Thyroid gland (tissue), 4 donors: Measurements from ENCODE around the gene C6orf15. TPM values are rescaled to one million over a fixed set of nuclear protein-coding genes. Genes with fewer than 3 reads are reported as not detected.

ENCODE experiments used
- DNase-seq, 2 donors: peaks; one replicate each; pipeline ENCODE4 v3.0.0-alpha.2; 2019
- H3K27ac ChIP-seq, 3 donors: fragments of 200-600 bp; sonication (generic); 1 replicate in 2 of 3; 2 replicates in 1 of 3; pipeline ENCODE4 v1.5.1; 2016 to 2019; ENCODE audit warnings: mild to moderate bottlenecking in 1 of 3, moderate library complexity in 1 of 3
- H3K27me3 ChIP-seq: fragments of 200-600 bp; sonication (generic); one replicate; pipeline ENCODE4 v1.5.1; 2019
- H3K36me3 ChIP-seq, 2 donors: fragments of 200-600 bp; sonication (generic); one replicate each; pipeline ENCODE4 v1.5.1; 2016 to 2019
- H3K4me1 ChIP-seq, 2 donors: fragments of 200-600 bp; sonication (generic); one replicate each; pipeline ENCODE4 v1.5.1; 2017 to 2019
- H3K4me3 ChIP-seq, 3 donors: fragments of 200-600 bp; sonication (generic); replicated peaks in 1 of 3; 1 replicate in 2 of 3; 2 replicates in 1 of 3; pipeline ENCODE4 v1.5.1; 2016; ENCODE audit warnings: mild to moderate bottlenecking in 1 of 3
- H3K9me3 ChIP-seq: fragments of 200-600 bp; sonication (generic); one replicate; pipeline ENCODE4 v1.5.1; 2017
- POLR2A ChIP-seq, 2 donors: fragments of 450-650 bp; IDR thresholded peaks; one replicate each; pipeline ENCODE4 v1.6.1; 2017; ENCODE audit warnings: antibody characterized with exemption in 2 of 2, mild to moderate bottlenecking in 2 of 2, moderate library complexity in 1 of 2
- WGBS, 2 donors: methylation state at CpG; one replicate each; pipeline ENCODE4 v1.1.5; 2017; 5-methylcytosine and 5-hydroxymethylcytosine counted together
- intact Hi-C: fragments of 100-400 bp; cut with DNase I; formaldehyde crosslinking; loops from one replicate; pipeline ENCODE4 v1.15.1; 2023
- total RNA-seq, 4 donors: library from RNA; depleted of rRNA; stranded (reverse); fragments of >200 nt; gene quantifications; one replicate each; pipeline ENCODE4 v1.2.3, GENCODE V29; 2016
- TF ChIP-seq, protein P1 (sequence below), 6 experiments: fragments of 200-600 bp in 3 of 6; fragments of 450-650 bp in 3 of 6; sonication (generic) in 3 of 6; IDR thresholded peaks; one replicate each; pipeline ENCODE4 v1.5.1; 2016 to 2019; ENCODE audit warnings: antibody characterized with exemption in 6 of 6, mild to moderate bottlenecking in 2 of 6, inconsistent platforms in 1 of 6, moderate library complexity in 1 of 6

C6orf15 gene
- total RNA-seq, 4 donors from 2014 or later = not detected

DNA sequence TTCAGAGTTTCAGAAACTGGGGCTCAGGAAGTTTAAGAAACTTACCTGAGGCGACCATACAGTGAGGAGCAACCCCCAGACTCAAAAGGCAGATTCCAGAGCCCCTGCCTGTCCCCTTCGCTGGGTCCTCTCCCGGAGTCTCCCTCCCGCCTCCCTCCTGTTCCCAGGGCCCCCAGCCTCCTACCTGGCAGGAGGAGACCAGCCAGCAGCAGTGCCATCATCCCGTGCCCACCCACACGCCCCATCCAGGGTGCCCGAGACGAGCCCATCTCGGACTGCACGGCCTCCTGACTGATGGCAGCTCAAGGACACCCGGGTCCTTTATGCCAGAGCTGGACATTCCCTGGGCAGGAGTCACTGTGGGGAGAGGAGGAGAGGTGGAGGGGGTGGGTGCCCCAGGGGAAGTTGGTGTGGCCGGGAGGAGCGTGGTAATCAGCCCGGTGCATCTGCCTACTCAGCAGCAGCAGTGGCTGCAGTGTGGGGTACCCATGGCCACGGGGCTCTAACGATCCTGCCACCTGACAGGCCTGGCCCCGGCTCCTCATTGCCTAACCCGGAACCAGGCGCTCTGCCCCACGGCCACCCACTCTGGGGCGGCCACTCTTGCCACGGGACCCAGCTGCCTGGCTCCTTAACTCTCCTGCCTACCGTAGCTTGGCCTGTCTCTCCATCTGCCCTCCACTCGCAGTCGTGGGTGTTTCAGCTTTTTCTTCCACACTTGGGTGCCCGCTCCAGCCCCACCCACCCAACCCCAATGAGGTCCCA, 8.0 kb upstream of the C6orf15 start, which contains the start of gene CDSN:
CDSN (minus strand) TSS at position 296 of the 765 bp plus-strand sequence; CDS start at position 269, 27 bp downstream.
- no peaks in the 10 kb centered on the region for H3K27me3 ChIP-seq
- intact Hi-C loops = no loop called here
- DNase-seq = no peak
- no peaks in the 10 kb centered on the region for H3K9me3 ChIP-seq
- no peak within 1 kb of the TSS for H3K4me3 ChIP-seq
- WGBS, 2 donors = 76 to 79% methylated on average over 14 to 21 of the region's 26 CpGs
- TF ChIP-seq, protein P1, sequence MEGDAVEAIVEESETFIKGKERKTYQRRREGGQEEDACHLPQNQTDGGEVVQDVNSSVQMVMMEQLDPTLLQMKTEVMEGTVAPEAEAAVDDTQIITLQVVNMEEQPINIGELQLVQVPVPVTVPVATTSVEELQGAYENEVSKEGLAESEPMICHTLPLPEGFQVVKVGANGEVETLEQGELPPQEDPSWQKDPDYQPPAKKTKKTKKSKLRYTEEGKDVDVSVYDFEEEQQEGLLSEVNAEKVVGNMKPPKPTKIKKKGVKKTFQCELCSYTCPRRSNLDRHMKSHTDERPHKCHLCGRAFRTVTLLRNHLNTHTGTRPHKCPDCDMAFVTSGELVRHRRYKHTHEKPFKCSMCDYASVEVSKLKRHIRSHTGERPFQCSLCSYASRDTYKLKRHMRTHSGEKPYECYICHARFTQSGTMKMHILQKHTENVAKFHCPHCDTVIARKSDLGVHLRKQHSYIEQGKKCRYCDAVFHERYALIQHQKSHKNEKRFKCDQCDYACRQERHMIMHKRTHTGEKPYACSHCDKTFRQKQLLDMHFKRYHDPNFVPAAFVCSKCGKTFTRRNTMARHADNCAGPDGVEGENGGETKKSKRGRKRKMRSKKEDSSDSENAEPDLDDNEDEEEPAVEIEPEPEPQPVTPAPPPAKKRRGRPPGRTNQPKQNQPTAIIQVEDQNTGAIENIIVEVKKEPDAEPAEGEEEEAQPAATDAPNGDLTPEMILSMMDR (IDR thresholded peaks at IDR 0.05) = no peak
- no peak within 1 kb of the TSS for H3K27ac ChIP-seq
- H3K4me1 ChIP-seq = peaks cover 11 to 55% of the 10 kb centered on the region in 2 donors
- no peaks in the 10 kb centered on the region for H3K36me3 ChIP-seq

- TF ChIP-seq, protein P1 (IDR thresholded peaks at IDR 0.05) = no peak
- no peak for TF ChIP-seq POLR2A (IDR thresholded peaks at IDR 0.05)
- Histone ChIP-seq H3K4me3 (no peak overlapping the region), H3K9me3 (no peaks in the 10 kb centered on the region), H3K36me3 (no peaks in the 10 kb centered on the region), H3K27me3 (no peaks in the 10 kb centered on the region), H3K4me1 (peaks cover 23 to 57% of the 10 kb centered on the region in 2 donors), H3K27ac (no peak overlapping the region)
- intact Hi-C loops = no loop called here
- 88 to 93% methylated on average over 6 to 7 of the region's 7 CpGs for WGBS, 2 donors
- DNase-seq = no peak
These were observed 5.8 kb upstream of the C6orf15 start for GRCh38 chr6:31118178-31118577.

GRCh38 chr6:31116661-31117385, 4.4 kb upstream of the C6orf15 start:
- H3K4me3 ChIP-seq = no peak overlapping the region
- peak overlapping the region in 1 of 3 donors; percentile 28 for H3K27ac ChIP-seq
- intact Hi-C loops = no loop called here
- peaks cover 16 to 45% of the 10 kb centered on the region in 2 donors for H3K4me1 ChIP-seq
- no peaks in the 10 kb centered on the region for H3K36me3 ChIP-seq
- H3K9me3 ChIP-seq = no peaks in the 10 kb centered on the region
- 65 to 88% methylated on average over 13 to 18 of the region's 19 CpGs for WGBS, 2 donors
- TF ChIP-seq POLR2A (IDR thresholded peaks at IDR 0.05) = no peak
- TF ChIP-seq, protein P1 (IDR thresholded peaks at IDR 0.05) = no peak
- H3K27me3 ChIP-seq = no peaks in the 10 kb centered on the region
- DNase-seq = peak in 1 of 2 donors; percentile 30

DNA sequence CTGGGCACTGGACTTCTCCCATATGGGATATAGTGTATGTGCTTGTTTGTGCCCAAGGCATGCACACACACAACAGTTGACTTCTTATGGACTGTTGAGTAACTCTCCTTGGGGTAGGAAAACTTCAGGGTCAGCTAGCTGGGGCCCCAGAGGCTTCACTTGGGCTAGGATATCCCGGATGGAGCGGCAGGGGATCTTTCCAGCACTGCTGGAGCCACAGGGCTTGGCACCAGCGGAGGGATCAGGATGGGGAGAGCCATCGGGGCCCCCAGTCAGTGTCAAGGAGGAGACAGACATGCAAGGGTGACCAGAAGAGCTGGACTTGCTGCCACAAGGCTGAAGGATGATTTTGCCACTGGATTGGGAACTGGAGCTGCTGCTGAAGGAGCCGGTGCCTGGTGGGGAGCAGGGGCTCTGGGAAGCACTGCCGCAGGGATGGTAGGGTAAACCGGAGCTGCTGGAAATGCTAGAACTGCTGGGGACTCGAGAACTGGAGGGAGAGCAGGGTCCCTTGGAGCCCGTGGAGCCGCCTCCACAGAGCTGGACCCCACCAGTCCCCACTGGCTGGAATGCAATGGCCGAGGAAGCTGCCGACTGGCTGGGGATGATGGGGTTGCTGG, 3.7 kb upstream of the C6orf15 start:
- Histone ChIP-seq H3K9me3 (no peaks in the 10 kb centered on the region), H3K36me3 (no peaks in the 10 kb centered on the region), H3K4me1 (peaks cover 16 to 45% of the 10 kb centered on the region in 2 donors), H3K27ac (no peak overlapping the region), H3K4me3 (no peak overlapping the region), H3K27me3 (no peaks in the 10 kb centered on the region)
- intact Hi-C loops = no loop called here
- TF ChIP-seq POLR2A (IDR thresholded peaks at IDR 0.05) = no peak
- TF ChIP-seq, protein P1 (IDR thresholded peaks at IDR 0.05) = no peak
- WGBS, 2 donors = 91 to 92% methylated on average over 12 of the region's 12 CpGs
- no peak for DNase-seq
